PC-3 (cell line): ENCODE results near the gene ZFHX3. TPM values are rescaled to one million over a fixed set of nuclear protein-coding genes. Genes with fewer than 3 reads are reported as not detected.
A peak's percentile ranks its signal among the peaks of the same experiment; 100 is the strongest.

Experiments used
- ATAC-seq: fragments of 200-7000 bp; cut with Tn5 transposase; 2 replicates; pipeline ENCODE4 v1.9.1; 2020; ENCODE audit warnings: mild to moderate bottlenecking, moderate library complexity
- BruUV-seq: library from RNA; stranded (reverse); fragments of 400-500 nt; replicated peaks from 2 replicates; lab custom pipeline; 2021; lab: Mats Ljungman, UMichigan
- CTCF ChIA-PET: fragments of 300-600 bp; sonication (Branson Sonifier 250); formaldehyde crosslinking; loops from one replicate; lab custom pipeline; 2022; ENCODE audit warnings: antibody characterized with exemption; lab: Charles Lee
- POLR2A ChIA-PET: fragments of 300-600 bp; sonication (Branson Sonifier 250); formaldehyde crosslinking; loops from one replicate; lab custom pipeline; 2022; ENCODE audit warnings: antibody characterized with exemption; ENCODE audit not compliant: unreplicated experiment; lab: Charles Lee
- DNase-seq: peaks from one replicate; pipeline ENCODE4 v3.0.0-alpha.2; 2015
- H2AFZ ChIP-seq: fragments of 300-600 bp; sonication (generic); 2 replicates; pipeline ENCODE4 v1.6.0; 2016; ENCODE audit warnings: antibody characterized with exemption, low read length
- H3F3A ChIP-seq: fragments of 300-600 bp; sonication (generic); one replicate; pipeline ENCODE4 v1.6.0; 2017; ENCODE audit warnings: antibody characterized with exemption, low read length, control low read depth, mild to moderate bottlenecking; ENCODE audit not compliant: unreplicated experiment
- H3K27ac ChIP-seq: fragments of 300-600 bp; sonication (generic); 2 replicates; pipeline ENCODE4 v1.5.1; 2016; ENCODE audit warnings: mild to moderate bottlenecking, low read length
- H3K27me3 ChIP-seq: fragments of 300-600 bp; sonication (generic); 2 replicates; pipeline ENCODE4 v1.6.1; 2016; ENCODE audit warnings: low read length, mixed read lengths
- H3K36me3 ChIP-seq: fragments of 300-600 bp; sonication (generic); 2 replicates; pipeline ENCODE4 v1.6.1; 2016; ENCODE audit warnings: low read depth, mixed run types, low read length, mixed read lengths
- H3K4me1 ChIP-seq: fragments of 300-600 bp; sonication (generic); 2 replicates; pipeline ENCODE4 v1.5.1; 2016; ENCODE audit warnings: low read length; ENCODE audit not compliant: insufficient read depth
- H3K4me2 ChIP-seq: fragments of 300-600 bp; sonication (generic); 2 replicates; pipeline ENCODE4 v1.6.0; 2016; ENCODE audit warnings: low read length
- H3K4me3 ChIP-seq: fragments of 300-600 bp; sonication (generic); 2 replicates; pipeline ENCODE4 v1.5.1; 2016; ENCODE audit warnings: mild to moderate bottlenecking, low read length, mixed read lengths
- H3K79me2 ChIP-seq: fragments of 300-600 bp; sonication (generic); 2 replicates; pipeline ENCODE4 v1.6.1; 2017; ENCODE audit warnings: low read length, mixed read lengths
- H3K9ac ChIP-seq: fragments of 300-600 bp; sonication (generic); 2 replicates; pipeline ENCODE4 v1.6.0; 2016; ENCODE audit warnings: mild to moderate bottlenecking, low read length
- H3K9me2 ChIP-seq: fragments of 300-600 bp; sonication (generic); replicated peaks from 2 replicates; pipeline ENCODE4 v1.6.1; 2016; ENCODE audit warnings: mixed run types, low read length, mixed read lengths
- H3K9me3 ChIP-seq: fragments of 300-600 bp; sonication (generic); 2 replicates; pipeline ENCODE4 v1.6.1; 2016; ENCODE audit warnings: low read length, mixed read lengths
- H4K20me1 ChIP-seq: fragments of 300-600 bp; sonication (generic); 2 replicates; pipeline ENCODE4 v1.6.1; 2016; ENCODE audit warnings: low read length, mixed read lengths
- EZH2 ChIP-seq: fragments of 300-600 bp; sonication (generic); IDR thresholded peaks from one replicate; pipeline ENCODE4 v1.6.1; 2017; ENCODE audit warnings: antibody characterized with exemption, mild to moderate bottlenecking, low read length; ENCODE audit not compliant: unreplicated experiment
- EZH2phosphoT487 ChIP-seq: fragments of 300-600 bp; sonication (generic); IDR thresholded peaks from 2 replicates; pipeline ENCODE4 v1.6.1; 2018; ENCODE audit warnings: mild to moderate bottlenecking, antibody characterized with exemption, low read length, borderline replicate concordance
- intact Hi-C: fragments of 100-400 bp; cut with micrococcal nuclease; formaldehyde crosslinking; loops from 2 replicates; pipeline ENCODE4 v1.9.0; 2023
- total RNA-seq: library from RNA; depleted of rRNA; stranded (reverse); fragments of >200 nt; gene quantifications from 2 replicates; pipeline ENCODE4 v1.2.3, GENCODE V29; 2014
- TF ChIP-seq, protein P1 (sequence below): fragments of 300-600 bp; sonication (generic); conservative IDR thresholded peaks from 2 replicates; pipeline ENCODE4 v1.5.1; 2017; ENCODE audit warnings: antibody characterized with exemption, low read depth, mild to moderate bottlenecking, low read length

The ZFHX3 gene
- total RNA-seq, 1 experiment from 2014 or later = 3.5 TPM

DNA sequence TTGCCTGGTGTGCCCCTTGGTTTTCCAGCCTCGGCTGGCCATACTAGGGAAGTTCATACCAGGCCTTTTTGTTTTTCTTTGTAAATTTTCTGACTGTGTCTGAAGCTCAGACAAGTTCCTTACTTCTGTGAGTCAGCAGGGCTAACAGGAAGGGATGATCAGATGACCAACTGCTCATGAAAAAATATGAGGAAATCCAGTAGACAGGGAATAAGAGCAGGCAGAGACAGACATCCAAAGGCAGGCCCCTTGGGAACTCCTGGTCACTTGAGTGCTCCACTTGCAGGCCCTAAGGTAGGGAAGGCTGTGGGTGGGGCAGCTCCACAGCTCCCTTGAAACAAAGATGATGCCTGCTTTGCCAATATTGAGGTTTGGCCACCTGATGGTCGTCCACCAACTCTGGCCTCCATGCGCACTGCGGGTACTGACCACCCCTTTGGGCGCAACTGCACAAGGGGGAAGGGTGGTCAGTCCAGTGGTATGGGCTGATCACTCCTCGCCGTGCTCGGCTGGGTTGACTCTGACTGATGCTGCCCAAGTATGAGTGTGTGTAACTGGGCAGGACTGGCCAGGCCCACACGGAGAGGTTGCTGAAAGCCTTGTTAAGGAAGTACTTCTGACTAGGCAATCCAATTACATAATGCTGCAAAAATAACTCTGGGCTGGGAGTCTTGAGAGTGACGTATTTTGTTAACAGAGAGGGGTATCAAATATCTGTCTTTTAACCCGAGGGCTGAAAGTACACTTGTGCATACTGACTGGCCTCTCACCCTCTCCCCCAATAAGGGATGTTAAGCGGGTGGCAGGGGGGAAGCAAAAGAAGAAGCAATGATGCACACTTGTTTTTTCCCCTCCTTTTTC is 20.8 kb upstream of the ZFHX3 start:
- H3K4me1 ChIP-seq = peaks cover 35% of the 10 kb centered on the region
- peak; percentile 72 for DNase-seq

GRCh38 chr16:73067671-73068540 is 20.0 kb upstream of the ZFHX3 start:
- Histone ChIP-seq H3K27ac (peak overlapping the region; percentile 92), H3K9me3 (no peaks in the 10 kb centered on the region), H3K36me3 (no peaks in the 10 kb centered on the region), H4K20me1 (no peaks in the 10 kb centered on the region), H3F3A (peaks cover 4% of the 10 kb centered on the region), H2AFZ (peak overlapping the region; percentile 63; the same call in 1 of the 2 replicates), H3K4me2 (peak overlapping the region; percentile 60), H3K27me3 (no peaks in the 10 kb centered on the region), H3K9ac (peak overlapping the region; percentile 52), H3K79me2 (no peaks in the 10 kb centered on the region), H3K4me1 (peaks cover 35% of the 10 kb centered on the region), H3K9me2 (no peaks in the 10 kb centered on the region), H3K4me3 (no peak overlapping the region)
- DNase-seq (no peak), ATAC-seq (no peak)
- BruUV-seq = no TSS peak
- TF ChIP-seq EZH2 = no peak
- TF ChIP-seq, protein P1, sequence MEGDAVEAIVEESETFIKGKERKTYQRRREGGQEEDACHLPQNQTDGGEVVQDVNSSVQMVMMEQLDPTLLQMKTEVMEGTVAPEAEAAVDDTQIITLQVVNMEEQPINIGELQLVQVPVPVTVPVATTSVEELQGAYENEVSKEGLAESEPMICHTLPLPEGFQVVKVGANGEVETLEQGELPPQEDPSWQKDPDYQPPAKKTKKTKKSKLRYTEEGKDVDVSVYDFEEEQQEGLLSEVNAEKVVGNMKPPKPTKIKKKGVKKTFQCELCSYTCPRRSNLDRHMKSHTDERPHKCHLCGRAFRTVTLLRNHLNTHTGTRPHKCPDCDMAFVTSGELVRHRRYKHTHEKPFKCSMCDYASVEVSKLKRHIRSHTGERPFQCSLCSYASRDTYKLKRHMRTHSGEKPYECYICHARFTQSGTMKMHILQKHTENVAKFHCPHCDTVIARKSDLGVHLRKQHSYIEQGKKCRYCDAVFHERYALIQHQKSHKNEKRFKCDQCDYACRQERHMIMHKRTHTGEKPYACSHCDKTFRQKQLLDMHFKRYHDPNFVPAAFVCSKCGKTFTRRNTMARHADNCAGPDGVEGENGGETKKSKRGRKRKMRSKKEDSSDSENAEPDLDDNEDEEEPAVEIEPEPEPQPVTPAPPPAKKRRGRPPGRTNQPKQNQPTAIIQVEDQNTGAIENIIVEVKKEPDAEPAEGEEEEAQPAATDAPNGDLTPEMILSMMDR = no peak
- no peak for TF ChIP-seq EZH2phosphoT487
- intact Hi-C loops = no loop called here
- POLR2A ChIA-PET = interaction anchor here (0.6 to 0.7 kb wide), 2 partner anchors 43 to 132 kb away, joined by 4 to 12 read pairs; no protein-coding TSS in a partner anchor
- CTCF ChIA-PET = no interaction called here

More for the DNA sequence above, 20.8 kb upstream of the ZFHX3 start:
- H4K20me1 ChIP-seq = no peaks in the 10 kb centered on the region
- H3K9me3 ChIP-seq = no peaks in the 10 kb centered on the region
- peak overlapping the region; percentile 92 for H3K27ac ChIP-seq
- peak overlapping the region; percentile 63; the same call in 1 of the 2 replicates for H2AFZ ChIP-seq
- peak overlapping the region; percentile 60 for H3K4me2 ChIP-seq
- no peaks in the 10 kb centered on the region for H3K79me2 ChIP-seq
- H3F3A ChIP-seq = peaks cover 4% of the 10 kb centered on the region
- H3K4me3 ChIP-seq = no peak overlapping the region
- peak; percentile 74 for ATAC-seq
- H3K9me2 ChIP-seq = no peaks in the 10 kb centered on the region
- peak overlapping the region; percentile 52 for H3K9ac ChIP-seq
- no peaks in the 10 kb centered on the region for H3K36me3 ChIP-seq
- POLR2A ChIA-PET = interaction anchor here (0.7 kb wide), 1 partner anchor 132 kb away, joined by 4 read pairs; no protein-coding TSS in a partner anchor
- no peaks in the 10 kb centered on the region for H3K27me3 ChIP-seq
- TF ChIP-seq EZH2phosphoT487 (no peak), EZH2 (no peak)
- TF ChIP-seq, protein P1 = no peak
- intact Hi-C loops = no loop called here
- CTCF ChIA-PET = no interaction called here
- no TSS peak for BruUV-seq
